Measurements from ENCODE around the gene ZFP3. TPM values are rescaled to one million over a fixed set of nuclear protein-coding genes. Genes with fewer than 3 reads are reported as not detected.
"Not testable (repeated sequence)": the region's sequence is repeated elsewhere in the genome, so short reads cannot be mapped to it uniquely, and the experiment has no call there.

Gene ZFP3
- total RNA-seq, 4 donors from 2014 or later, result 1.4 to 6.1 (median 2.3) TPM

GRCh38 chr17:5135726-5136579 is 57.7 kb downstream of the ZFP3 start:
- no peak for DNase-seq

GRCh38 chr17:5136580-5137412 is 58.5 kb downstream of the ZFP3 start:
- DNase-seq; H3K36me3 ChIP-seq; H3K4me3 ChIP-seq; H3K27me3 ChIP-seq; H3K4me1 ChIP-seq; H3K9me3 ChIP-seq; H3K27ac ChIP-seq; intact Hi-C loops (cut with DNase I): not testable (repeated sequence)
- 81% methylated on average over 7 of the region's 14 CpGs; no CpG with 5 or more reads in 1 of the 2 donors for WGBS, 2 donors

More at GRCh38 chr17:5135726-5136579, 57.7 kb downstream of the ZFP3 start:
- TF ChIP-seq, protein P1, sequence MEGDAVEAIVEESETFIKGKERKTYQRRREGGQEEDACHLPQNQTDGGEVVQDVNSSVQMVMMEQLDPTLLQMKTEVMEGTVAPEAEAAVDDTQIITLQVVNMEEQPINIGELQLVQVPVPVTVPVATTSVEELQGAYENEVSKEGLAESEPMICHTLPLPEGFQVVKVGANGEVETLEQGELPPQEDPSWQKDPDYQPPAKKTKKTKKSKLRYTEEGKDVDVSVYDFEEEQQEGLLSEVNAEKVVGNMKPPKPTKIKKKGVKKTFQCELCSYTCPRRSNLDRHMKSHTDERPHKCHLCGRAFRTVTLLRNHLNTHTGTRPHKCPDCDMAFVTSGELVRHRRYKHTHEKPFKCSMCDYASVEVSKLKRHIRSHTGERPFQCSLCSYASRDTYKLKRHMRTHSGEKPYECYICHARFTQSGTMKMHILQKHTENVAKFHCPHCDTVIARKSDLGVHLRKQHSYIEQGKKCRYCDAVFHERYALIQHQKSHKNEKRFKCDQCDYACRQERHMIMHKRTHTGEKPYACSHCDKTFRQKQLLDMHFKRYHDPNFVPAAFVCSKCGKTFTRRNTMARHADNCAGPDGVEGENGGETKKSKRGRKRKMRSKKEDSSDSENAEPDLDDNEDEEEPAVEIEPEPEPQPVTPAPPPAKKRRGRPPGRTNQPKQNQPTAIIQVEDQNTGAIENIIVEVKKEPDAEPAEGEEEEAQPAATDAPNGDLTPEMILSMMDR (IDR thresholded peaks at IDR 0.05), result no peak
- no peak for TF ChIP-seq POLR2A (IDR thresholded peaks at IDR 0.05)
- H3K4me3 ChIP-seq, result no peak overlapping the region
- H3K4me1 ChIP-seq, result no peaks in the 10 kb centered on the region
- no peaks in the 10 kb centered on the region for H3K36me3 ChIP-seq
- intact Hi-C loops (cut with DNase I), result no loop called here
- WGBS, 2 donors, result 79 to 83% methylated on average over 1 to 4 of the region's 14 CpGs
- no peak overlapping the region for H3K27ac ChIP-seq
- H3K9me3 ChIP-seq, result no peaks in the 10 kb centered on the region
- no peaks in the 10 kb centered on the region for H3K27me3 ChIP-seq

DNA sequence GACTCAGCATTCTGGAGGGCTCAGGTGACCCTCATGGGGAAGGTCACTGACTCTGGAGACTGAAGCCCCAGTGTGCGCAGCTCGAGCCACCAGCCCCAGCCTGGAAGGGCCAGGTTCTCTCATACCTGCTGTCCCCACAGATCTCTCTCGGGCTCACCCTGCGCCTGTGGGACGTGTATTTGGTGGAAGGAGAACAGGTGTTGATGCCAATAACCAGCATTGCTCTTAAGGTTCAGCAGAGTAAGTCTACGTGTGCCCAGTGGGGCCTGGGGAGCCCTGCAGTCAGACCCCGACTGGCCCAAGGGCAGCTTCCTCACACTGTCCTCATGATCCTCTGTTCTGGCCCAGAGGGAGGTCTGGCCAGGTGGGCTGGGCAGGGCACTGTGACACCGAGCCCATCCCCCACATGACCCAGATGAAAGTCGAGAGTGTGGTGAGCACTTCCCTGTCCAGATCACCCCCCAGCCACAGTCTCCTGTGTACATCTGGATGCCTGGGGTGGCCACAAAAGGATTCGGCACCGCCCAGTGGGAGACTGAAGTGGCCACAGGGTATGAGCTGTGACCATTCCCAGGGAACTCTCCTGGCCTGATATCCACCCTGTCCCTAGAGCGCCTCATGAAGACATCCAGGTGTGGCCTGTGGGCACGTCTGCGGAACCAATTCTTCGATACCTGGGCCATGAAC is 59.4 kb downstream of the ZFP3 start:
- H3K27me3 ChIP-seq; H3K27ac ChIP-seq; DNase-seq; H3K9me3 ChIP-seq; H3K4me1 ChIP-seq; H3K36me3 ChIP-seq; intact Hi-C loops (cut with DNase I); H3K4me3 ChIP-seq: not testable (repeated sequence)
- WGBS, 2 donors, result 89% methylated on average over 5 of the region's 15 CpGs; no CpG with 5 or more reads in 1 of the 2 donors

DNA sequence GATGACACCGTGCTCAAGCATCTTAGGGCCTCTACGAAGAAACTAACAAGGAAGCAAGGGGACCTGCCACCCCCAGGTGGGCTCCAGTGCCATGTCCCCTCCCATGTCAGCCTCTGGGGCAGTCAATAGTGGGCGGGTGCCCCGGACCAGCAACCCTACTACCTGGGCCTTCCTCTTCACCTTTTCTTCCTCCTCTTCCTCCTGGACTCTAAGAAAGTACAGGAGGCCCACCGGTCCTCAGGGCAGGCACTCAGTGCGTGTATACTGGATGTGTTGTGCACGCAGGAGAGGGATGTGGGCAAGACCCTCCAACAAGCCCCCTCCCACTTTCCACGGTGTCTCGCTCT is 59.9 kb downstream of the ZFP3 start:
- H3K36me3 ChIP-seq; intact Hi-C loops (cut with DNase I); H3K9me3 ChIP-seq; H3K27ac ChIP-seq; H3K27me3 ChIP-seq; H3K4me3 ChIP-seq; H3K4me1 ChIP-seq; DNase-seq: not testable (repeated sequence)
- 100% methylated on average over 5 of the region's 9 CpGs; no CpG with 5 or more reads in 1 of the 2 donors for WGBS, 2 donors

DNA sequence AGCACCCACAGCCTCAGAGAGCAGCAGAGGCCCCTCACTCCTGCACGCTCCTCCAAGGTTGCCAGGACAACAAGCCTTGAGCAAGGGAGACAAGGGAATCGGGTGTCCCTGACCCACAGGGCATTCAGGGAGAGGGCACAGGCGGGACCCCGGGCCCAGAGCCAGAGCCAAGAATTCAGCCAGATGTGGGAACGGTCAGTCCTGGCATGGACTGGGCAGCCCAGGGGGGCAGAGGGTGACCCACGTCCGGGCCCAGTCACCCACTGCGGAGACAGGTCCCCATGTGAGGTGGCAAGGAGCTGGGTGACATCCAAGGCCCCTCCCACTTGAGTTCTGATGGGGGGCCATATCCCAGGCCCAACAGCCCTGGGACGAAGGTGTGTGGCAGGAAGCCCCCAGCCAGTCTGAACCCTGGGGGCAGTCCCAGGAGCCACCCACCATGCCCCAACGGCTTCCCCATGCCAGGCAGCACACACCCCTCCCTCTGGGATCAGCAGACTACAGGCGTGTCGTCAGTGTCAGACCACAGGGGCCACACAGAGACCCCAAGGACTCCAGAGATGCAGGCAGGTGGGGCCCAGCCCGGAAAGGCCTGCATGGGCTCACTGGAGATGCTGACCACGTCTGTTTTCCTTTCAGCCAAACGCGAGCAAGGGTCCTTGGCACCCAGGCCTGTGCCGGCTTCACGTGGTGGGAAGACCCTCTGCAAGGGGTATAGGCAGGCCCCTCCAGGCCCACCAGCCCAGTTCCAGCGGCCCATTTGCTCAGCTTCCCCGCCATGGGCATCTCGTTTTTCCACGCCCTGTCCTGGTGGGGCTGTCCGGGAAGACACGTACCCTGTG is 60.6 kb downstream of the ZFP3 start:
- intact Hi-C loops (cut with DNase I), result no loop called here
- no peaks in the 10 kb centered on the region for H3K27me3 ChIP-seq
- TF ChIP-seq, protein P1 (IDR thresholded peaks at IDR 0.05), result no peak
- H3K36me3 ChIP-seq, result no peaks in the 10 kb centered on the region
- no peaks in the 10 kb centered on the region for H3K9me3 ChIP-seq
- DNase-seq, result no peak
- 90 to 100% methylated on average over 3 to 7 of the region's 24 CpGs for WGBS, 2 donors
- no peak overlapping the region for H3K4me3 ChIP-seq
- H3K27ac ChIP-seq, result no peak overlapping the region
- no peaks in the 10 kb centered on the region for H3K4me1 ChIP-seq

DNA sequence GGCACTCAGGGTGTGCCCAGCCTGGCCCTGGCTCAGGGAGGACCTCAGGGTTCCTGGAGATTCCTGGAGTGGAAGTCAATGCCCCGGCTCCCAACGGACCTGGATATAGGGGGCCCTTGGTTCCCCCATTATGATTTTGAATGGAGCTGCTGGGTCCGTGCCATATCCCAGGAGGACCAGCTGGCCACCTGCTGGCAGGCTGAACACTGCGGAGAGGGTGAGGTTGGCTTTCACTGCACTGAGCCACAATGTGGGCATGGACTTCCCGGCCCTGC is 61.1 kb downstream of the ZFP3 start:
- intact Hi-C loops (cut with DNase I), result no loop called here
- TF ChIP-seq, protein P1 (IDR thresholded peaks at IDR 0.05), result no peak
- no peak for TF ChIP-seq POLR2A (IDR thresholded peaks at IDR 0.05)
- Histone ChIP-seq H3K4me3 (no peak overlapping the region), H3K36me3 (no peaks in the 10 kb centered on the region), H3K27me3 (no peaks in the 10 kb centered on the region), H3K27ac (no peak overlapping the region), H3K4me1 (no peaks in the 10 kb centered on the region), H3K9me3 (no peaks in the 10 kb centered on the region)
- 80% methylated on average over 2 of the region's 5 CpGs; no CpG with 5 or more reads in 1 of the 2 donors for WGBS, 2 donors
- DNase-seq, result no peak

GRCh38 chr17:5142877-5143276 is 64.6 kb downstream of the ZFP3 start:
- H3K27ac ChIP-seq; H3K4me3 ChIP-seq; H3K4me1 ChIP-seq; H3K9me3 ChIP-seq; intact Hi-C loops (cut with DNase I); H3K27me3 ChIP-seq; DNase-seq; H3K36me3 ChIP-seq: not testable (repeated sequence)
- 100% methylated on average over 2 of the region's 18 CpGs; no CpG with 5 or more reads in 1 of the 2 donors for WGBS, 2 donors
